B cell (primary cell): Measurements from ENCODE around the gene GNB3.

Experiments
- CTCF ChIP-seq: fragments of 200-600 bp; IDR thresholded peaks from one replicate; pipeline ENCODE4 v1.8.0; 2022; ENCODE audit warnings: antibody characterized with exemption, mild to moderate bottlenecking
- EZH2 ChIP-seq: IDR thresholded peaks from 2 replicates; pipeline ENCODE4 v1.6.1; 2012; ENCODE audit warnings: borderline replicate concordance, low read depth, mild to moderate bottlenecking, moderate library complexity, low read length; ENCODE audit not compliant: insufficient read depth, poor library complexity, severe bottlenecking

- TF ChIP-seq CTCF (no peak), EZH2 (no peak)
Observed at GRCh38 chr12:6866920-6867412, 26.2 kb downstream of the GNB3 start.
